Coronary artery (tissue), 2 donors: ENCODE measurements around the gene PRKAB2.
"Not testable (repeated sequence)": the region's sequence is repeated elsewhere in the genome, so short reads cannot be mapped to it uniquely, and the experiment has no call there.

Experiments
- DNase-seq: peaks from one replicate; pipeline ENCODE4 v3.0.0-alpha.2; 2017; ENCODE audit warnings: low spot score
- H3K27ac ChIP-seq, 2 donors: fragments of 200-600 bp; sonication (generic); one replicate each; pipeline ENCODE4 v1.5.1; 2016 to 2019
- H3K4me3 ChIP-seq: fragments of 200-600 bp; sonication (generic); 2 replicates; pipeline ENCODE4 v1.5.1; 2016; ENCODE audit warnings: mild to moderate bottlenecking, moderate library complexity
- TF ChIP-seq, protein P1 (sequence below): fragments of 200-600 bp; sonication (generic); IDR thresholded peaks from one replicate; pipeline ENCODE4 v1.5.1; 2019; ENCODE audit warnings: antibody characterized with exemption

PRKAB2 gene

DNA sequence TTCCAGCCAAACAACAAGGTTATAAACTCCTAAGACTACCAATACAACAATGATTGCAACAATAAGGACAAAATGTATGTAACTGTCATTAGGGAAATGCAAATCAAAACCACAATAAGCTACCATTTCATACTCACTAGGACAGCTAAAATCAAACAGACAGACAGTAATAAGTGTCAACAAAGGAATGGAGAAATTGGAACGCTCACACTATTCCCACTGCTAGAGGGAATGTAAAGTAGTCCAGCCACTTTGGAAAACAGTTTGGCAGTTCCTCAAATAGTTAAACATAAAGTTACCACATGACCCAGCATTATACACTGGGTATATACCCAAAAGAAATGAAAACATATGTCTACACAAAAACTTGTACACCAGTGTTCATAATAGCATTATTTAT lies 9.3 kb downstream of the PRKAB2 start:
- Histone ChIP-seq H3K27ac (no peak overlapping the region), H3K4me3 (no peak overlapping the region)
- TF ChIP-seq, protein P1, sequence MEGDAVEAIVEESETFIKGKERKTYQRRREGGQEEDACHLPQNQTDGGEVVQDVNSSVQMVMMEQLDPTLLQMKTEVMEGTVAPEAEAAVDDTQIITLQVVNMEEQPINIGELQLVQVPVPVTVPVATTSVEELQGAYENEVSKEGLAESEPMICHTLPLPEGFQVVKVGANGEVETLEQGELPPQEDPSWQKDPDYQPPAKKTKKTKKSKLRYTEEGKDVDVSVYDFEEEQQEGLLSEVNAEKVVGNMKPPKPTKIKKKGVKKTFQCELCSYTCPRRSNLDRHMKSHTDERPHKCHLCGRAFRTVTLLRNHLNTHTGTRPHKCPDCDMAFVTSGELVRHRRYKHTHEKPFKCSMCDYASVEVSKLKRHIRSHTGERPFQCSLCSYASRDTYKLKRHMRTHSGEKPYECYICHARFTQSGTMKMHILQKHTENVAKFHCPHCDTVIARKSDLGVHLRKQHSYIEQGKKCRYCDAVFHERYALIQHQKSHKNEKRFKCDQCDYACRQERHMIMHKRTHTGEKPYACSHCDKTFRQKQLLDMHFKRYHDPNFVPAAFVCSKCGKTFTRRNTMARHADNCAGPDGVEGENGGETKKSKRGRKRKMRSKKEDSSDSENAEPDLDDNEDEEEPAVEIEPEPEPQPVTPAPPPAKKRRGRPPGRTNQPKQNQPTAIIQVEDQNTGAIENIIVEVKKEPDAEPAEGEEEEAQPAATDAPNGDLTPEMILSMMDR = no peak
- no peak for DNase-seq

DNA sequence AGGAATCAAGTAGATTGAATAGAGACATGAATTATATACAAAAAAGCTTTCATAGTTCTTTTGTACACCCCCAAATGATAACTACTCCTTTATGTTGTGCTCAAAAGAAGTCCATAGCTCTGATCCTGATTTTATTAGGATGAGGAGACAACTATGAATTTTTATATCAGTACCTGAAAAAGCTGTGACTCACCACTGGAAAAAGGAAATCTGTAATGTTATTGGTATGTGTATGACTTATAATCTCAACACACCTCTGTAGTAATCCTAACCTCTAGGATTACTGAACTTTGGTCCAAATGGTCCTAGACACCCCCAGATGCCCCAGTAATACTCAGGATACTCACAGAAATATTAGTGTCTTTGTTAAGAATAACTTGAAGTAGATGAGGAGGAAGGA lies 10.2 kb downstream of the PRKAB2 start:
- H3K4me3 ChIP-seq = no peak overlapping the region
- TF ChIP-seq, protein P1 = no peak
- no peak for DNase-seq
- no peak overlapping the region for H3K27ac ChIP-seq

DNA sequence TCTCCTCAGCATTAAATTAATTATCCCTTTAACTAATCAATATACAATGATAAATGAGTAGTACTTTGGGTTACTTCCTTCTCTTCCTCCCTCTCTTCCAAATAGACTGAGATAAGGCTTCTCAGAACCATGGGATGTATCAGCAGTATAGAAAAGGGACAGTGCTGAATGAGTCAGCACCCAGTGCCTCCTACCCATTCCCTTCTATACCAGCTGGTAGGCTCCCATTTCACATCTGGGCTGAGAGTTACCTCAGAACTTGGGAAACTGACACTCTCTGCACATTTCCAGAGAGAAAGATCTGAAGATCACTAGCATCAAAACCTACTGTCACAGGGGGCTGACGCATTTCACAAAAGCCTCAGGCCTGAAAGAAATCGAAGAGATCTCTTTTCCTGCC lies 15.2 kb downstream of the PRKAB2 start:
- not testable (repeated sequence) for H3K27ac ChIP-seq, DNase-seq, H3K4me3 ChIP-seq

DNA sequence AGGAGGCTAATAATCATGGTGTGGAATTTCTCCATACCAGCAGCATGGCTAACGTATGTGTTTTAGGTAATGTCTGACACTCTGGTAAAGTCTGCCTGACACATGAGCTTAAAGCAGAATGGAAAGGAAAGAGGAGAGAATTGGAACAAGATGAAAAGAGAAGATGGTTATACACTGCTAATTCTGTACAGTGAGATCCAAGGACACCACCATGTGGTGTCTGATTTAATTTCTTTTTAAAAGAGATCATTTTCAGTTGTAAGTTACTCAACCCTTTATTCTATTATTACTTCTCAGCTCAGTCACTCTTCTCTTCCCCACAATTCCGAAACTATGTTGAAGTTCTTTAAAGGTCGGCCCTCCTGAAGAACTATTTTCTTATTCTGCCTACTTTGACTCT lies 15.6 kb downstream of the PRKAB2 start:
- Histone ChIP-seq H3K27ac (no peak overlapping the region), H3K4me3 (no peak overlapping the region)
- DNase-seq = no peak
- TF ChIP-seq, protein P1 = no peak

DNA sequence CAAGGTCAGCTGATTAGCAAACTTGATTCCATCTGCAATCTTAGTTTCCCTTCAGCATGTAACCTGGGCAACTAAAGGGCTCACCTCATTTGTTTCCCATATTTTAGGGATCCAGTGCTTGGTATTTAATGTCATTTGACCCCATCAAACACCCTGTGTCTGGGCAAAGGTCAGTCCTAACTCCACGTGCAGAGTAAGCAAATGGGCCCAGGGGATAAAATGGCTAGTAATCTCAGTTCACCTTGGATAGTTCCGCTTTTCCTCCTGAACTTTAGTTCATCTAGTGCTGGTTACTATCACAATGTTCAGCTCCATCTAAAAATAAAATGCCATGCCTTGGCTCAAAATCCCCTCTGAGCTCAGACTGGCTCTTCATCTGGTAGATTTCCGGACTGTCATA lies 19.5 kb downstream of the PRKAB2 start:
- H3K4me3 ChIP-seq = no peak overlapping the region
- no peak overlapping the region for H3K27ac ChIP-seq
- TF ChIP-seq, protein P1 = no peak
- DNase-seq = no peak

DNA sequence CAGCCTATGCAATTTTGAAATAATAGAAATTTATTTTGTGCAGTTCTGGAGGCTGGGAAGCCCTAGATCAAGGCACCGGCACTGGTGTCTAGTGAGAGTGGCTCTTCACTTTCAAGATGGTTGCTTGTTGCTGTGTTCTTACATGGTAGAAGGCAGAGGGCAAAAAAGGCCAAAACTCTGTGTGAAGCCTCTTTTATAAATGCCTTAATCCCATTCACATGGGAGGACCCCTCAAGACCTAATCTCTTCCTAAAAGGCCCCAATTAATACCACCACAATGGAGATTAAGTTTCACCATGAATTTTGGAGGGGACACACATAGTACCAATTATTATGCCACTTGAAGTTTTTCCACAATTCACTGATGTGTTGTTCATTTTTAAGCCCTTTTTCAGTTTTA lies 21.0 kb downstream of the PRKAB2 start:
- no peak overlapping the region for H3K27ac ChIP-seq
- TF ChIP-seq, protein P1 = no peak
- no peak for DNase-seq
- no peak overlapping the region for H3K4me3 ChIP-seq

DNA sequence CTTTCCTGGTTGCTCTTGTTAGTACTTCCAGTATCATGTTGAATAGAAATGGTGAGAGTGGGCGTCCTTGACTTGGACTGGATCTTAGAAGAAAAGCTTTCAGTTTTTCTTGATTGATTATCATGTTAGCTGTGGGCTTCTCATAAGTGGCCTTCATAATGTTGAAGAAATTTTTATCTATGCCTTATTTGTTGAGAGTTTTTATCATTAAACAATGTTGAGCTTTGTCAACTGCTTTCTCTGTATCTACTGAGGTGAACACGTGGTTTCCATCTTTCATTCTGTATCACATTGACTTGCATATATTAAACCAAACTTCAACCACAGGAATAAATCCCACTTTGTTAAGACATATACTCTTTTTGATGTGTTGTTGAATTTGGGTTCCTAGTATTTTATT lies 29.4 kb downstream of the PRKAB2 start:
- DNase-seq = no peak
- Histone ChIP-seq H3K4me3 (no peak overlapping the region), H3K27ac (no peak overlapping the region)
- TF ChIP-seq, protein P1 = no peak

DNA sequence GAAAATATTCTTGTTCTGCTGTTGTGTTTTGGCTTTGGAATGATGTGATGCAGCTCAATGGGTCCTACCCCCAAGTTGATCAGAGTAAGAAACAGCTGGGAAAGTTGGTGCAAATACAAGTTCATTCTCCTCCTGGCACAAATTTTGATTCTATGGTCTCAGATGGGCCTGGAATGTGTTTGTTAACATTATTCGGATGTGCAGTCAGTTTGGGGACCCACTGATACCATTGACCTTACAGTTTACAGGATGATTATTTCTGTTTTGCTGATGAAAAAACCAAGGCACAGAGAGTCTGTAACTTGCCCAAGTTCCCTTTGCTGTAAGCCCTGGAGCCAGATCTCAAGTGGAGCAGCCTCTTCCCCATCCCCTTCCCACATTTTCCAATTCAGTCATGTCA lies 41.5 kb downstream of the PRKAB2 start:
- H3K4me3 ChIP-seq, DNase-seq, H3K27ac ChIP-seq: not testable (repeated sequence)
